GM21619 (cell line): ENCODE results near the gene CAMTA1.
"Not testable (repeated sequence)": the region's sequence is repeated elsewhere in the genome, so short reads cannot be mapped to it uniquely, and the experiment has no call there.

Experiments
- ATAC-seq: cut with Tn5 transposase; IDR thresholded peaks from one replicate; pipeline ENCODE4 v1.9.1; 2021; ENCODE audit not compliant: unreplicated experiment

The CAMTA1 gene

DNA sequence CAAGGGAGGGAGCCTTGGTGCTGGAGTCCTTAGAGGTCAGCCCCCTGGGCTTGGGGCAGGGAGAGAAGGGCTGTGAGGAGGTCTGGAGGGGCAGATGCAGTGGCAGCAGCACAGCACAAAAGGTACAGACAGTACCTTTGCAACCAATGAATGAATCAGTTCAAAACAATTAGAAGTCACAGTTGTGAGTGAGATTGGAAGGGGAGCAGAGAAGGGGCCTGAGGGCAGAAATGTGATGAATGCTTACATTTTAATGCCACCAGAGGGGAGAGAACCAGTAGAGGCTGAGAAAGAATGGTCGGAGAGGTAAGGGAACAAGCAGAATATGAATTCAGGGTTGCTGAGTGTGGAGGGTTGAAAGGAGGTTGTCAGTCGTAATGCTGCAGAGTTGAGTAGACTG, 24.2 kb downstream of the CAMTA1 start:
- ATAC-seq: no peak

DNA sequence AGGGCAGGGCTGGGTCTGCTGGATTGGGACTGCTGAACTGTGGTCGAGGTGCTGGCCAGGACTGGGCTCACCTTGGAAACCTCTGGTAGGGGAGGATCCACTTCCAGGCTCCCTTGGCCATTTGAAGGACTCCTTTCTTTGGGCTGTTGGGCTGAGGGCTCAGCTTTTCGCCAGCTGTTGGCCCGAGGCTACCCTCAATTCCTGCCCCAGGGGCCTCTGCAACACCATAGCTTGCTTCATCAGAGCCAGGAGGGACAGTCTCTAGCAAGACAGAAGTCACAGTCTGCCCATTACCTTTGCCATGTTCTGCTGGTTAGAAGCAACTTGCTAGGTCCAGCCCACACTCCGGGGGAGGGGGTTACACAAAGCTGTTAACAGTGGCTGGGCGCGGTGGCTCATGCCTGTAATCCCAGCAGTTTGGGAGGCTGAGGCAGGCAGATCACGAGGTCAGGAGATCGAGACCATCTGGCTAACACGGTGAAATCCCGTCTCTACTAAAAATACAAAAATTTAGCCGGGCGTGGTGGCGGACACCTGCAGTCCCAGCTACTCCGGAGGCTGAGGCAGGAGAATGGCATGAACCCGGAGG, 25.0 kb downstream of the CAMTA1 start:
- ATAC-seq: not testable (repeated sequence)

DNA sequence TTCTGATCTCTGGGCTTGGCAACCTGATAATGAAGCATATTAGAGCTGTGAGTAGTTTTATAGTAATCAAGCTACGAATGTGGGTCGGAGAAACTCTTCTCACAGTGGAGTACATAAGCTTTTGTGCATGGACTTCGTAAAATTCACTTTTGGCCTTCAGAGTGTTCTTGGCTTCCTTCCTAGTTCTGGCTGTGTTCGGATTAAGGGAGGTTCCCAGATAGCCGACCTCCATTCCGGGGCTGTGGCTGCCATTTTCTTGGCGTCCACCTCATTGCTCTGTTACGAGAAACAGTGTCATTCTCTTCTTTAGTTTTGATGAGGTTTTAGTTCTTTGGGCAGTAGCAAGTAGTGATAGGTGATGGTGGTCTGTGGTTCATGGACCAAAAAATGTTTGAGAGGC, 26.3 kb downstream of the CAMTA1 start:
- ATAC-seq: no peak

DNA sequence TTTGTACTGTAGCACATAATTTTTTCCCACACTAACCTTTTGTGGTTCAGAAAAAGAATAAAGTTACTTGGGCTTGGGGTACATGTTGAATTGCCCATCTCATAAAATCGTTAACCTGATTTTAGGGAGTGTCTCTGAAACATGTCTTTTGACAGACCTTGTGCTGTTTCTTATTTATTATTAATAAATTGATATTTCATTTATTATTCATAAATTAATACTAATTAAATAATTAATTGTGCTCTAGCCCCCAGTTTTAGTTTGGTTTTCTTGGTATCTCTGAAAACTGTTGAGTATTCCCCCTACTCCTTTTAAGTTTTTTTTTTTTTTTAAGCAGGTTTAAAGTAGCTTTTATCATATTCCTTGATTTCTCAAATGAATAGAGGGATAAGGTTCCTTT, 27.9 kb downstream of the CAMTA1 start:
- ATAC-seq: no peak

DNA sequence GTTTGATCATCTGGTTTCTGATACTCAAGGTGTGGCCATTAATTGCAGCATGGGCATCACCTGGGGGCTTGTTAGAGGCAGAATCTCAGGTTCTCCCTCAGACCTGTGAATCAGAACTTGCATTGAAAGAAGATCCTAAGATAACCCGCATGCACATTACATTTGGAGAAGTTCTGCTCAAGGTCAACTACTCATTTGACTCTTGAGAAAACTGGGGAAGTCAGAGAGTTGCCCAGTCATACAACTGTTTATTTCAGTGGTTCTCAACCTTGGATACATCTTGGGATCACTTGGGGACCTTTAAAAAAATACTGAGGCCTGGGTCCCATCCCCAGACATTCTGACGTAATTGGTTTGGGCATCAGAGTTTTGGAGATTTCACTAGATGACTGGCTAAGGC, 30.5 kb downstream of the CAMTA1 start:
- ATAC-seq: no peak

DNA sequence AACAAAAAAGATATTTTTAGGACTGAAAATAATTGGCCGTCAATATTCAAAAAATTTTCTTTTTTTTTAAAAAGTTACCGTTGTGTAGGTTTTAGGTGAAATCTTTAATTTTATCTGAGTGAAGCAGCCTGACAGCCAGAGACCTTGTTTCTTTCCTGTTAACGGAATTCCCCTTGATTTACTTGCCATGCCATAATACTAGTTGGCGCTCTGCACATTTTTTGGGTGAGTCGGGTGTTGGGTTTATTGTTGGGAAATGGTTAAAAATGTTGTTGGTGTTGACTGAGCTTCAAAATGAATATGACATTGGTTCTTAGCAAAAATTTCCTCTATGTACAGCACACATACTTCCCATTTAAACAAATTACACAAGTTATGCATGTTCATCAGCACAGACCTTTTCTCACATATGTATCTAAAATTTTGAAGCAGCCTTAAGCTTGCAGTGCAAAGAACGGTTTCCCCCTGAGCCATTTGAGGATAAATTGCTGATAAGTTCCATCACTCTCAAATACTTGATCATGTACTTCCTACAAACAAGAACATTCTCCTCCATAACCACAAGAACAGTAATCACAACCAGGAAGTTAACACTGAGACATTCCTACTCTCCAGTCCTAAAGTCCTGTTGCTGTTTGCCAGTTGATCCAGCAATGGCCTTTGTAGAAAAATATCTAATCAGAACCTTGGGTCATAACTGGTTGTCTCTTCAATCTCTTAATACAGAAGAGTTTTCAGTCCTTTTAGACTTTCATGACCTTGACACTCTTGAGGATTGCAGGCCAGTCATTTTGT, 34.2 kb downstream of the CAMTA1 start:
- no peak for ATAC-seq

DNA sequence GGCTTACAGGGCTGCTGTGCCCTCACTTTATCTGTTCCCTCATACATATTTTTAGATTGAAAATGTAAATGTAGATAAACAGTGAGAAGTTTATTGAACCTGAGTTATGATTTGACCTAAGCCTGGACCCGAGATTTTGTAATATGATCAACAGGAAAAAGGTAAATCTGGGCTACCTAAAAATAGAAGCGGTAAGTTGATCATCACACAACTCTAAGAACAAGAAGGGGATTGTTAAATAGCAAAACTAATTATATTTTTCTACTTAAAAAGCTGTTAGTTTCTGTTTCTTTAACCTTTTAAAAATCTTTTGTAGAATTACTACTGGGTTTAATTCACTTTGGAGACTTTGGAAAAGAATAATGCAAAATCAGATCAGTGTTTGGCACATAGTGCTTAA, 35.6 kb downstream of the CAMTA1 start:
- no peak for ATAC-seq

DNA sequence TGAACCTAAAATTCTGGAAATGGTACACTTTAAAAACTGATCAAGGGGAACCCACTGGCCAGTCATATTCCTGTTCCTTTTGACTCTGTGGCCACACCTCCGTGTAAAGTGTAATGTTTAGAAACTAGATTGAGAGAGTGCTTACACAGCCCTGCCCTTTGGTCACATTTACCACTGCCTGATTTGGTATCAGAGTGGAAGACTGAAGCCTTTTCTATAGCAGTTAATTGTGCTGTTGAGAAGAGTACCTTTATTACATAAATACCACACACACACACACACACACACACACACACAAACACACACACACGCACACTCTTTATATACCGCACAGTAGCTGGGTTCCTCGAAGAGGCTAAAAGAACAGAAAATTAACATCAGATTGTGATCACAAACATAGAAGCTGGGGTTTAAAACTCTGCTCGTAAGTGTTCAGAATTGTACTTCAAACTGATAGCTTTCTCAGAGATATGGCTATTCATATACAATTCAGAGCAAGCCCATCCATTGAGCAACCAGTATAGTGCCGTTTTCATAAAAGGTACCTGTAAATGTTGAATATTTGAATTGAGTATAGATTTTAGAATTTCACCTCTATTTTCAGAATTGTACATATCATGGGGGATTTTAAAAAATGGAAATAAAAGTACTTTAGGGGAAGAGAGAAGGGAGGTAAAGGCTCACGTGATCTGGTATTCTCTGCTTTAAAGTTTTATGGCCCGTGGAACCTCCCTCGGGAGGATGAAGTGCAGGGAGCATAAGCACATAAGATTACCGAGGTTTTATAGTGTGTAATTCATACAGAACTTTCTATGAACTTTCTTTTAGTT, 37.5 kb downstream of the CAMTA1 start:
- ATAC-seq: peak; percentile 90

DNA sequence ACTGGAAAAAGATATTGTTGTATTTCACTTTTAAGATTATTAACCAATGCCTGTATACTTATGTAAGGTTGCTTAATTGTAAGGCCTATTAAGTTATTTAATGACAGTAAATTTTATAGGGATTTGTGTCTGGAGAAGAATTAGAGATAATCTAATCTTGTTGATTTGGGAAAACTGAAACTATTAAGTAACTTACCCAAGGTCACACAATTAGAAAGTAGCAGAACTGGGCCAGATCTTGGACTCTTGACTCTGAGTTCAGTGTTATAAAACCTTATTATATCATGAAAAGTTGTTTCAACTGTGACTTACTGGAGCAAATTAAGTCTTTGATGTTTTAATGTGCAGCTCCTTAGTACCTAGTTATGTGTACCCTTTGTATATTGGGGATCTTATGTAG, 38.5 kb downstream of the CAMTA1 start:
- no peak for ATAC-seq

DNA sequence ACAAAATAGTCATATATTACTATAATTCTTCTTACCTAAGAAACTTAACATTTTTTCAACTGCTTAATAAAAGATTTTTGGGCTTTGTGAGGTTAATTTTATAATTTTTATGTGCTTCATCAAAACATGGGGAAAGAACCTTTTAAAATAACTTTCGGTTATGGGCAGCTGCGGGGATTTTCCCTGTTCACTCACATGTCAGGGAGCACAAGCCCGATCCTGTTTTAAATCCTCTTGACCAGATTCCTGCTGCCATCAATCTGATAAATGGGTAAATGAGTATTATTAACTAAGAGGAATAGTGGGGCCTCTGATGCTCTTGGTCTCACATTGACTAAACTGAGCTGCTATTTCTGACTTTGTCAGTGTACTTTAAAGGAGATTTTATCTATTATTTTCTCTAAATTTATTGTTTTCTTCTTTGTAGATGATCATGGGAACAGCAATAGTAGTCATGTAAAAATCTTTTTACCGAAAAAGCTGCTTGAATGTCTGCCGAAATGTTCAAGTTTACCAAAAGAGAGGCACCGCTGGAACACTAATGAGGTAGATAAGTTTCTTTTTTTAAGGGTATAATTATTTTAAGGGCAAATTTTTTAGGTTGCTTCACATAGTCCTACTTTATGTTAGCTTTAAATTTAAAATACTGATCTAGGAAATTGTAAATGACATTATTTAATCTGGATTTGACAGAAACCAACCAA, 39.6 kb downstream of the CAMTA1 start:
- no peak for ATAC-seq

DNA sequence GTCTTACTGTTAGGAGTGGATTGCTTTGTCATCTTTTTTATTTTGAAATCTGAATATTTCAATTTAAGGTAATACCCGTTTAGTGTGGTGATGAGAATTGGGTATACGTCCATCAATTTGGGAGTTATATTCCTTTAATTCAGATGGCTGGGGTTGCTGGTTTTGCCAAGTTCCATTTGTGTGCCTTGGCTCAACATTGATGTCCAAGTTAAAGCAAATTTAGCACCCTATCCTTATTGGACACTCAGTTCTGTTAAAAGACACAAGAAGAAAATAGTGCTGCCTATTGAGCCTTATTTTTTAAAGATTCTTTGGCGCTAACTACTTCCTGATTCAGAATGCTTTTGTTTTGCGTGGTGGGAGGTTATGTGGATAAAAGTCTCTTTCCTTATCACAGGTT, 40.6 kb downstream of the CAMTA1 start:
- no peak for ATAC-seq

DNA sequence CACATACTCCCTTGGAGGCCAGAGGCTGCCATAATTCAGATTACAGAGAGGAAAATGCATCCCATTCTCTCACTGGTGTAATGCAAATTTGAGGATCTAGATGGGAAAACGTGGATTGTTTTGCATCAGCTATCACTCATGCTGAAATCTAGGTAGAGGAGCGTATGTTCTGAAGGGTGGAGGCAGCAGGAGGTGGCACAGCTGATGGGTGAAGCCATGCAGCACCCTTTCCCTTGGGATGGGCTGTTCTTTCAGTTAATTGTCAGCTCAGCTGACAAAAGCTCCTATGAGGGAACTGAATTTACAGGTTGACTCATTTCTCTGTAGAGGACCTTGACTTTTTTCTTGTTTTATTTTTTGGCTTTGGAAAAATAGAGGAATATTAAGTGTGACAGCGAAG, 41.8 kb downstream of the CAMTA1 start:
- ATAC-seq: no peak

DNA sequence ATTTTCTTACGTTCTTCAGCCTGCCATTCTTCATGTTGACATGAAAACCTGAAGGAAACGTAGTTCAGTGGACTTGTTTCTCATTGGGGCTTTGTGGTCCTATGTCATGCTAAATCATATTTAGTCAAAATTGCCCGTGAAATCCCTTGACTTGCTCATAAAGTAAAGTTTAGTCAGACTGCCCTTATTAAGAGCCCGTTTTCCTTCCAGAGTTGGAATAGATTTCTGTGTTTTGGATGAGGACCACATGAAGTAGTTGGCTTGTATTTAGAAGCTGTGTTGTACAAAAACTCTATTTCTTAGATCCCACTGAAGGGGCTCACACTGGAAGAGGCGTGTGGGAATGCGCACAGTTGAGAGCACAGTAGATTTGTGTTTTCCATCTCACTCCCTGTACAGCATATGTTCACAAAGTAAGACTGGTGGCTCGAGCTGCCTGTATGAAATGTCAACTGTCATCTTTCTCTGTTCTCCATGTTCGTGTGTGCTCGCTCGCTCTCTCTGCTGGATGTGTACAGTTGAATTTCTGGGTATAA, 42.4 kb downstream of the CAMTA1 start:
- ATAC-seq: no peak

DNA sequence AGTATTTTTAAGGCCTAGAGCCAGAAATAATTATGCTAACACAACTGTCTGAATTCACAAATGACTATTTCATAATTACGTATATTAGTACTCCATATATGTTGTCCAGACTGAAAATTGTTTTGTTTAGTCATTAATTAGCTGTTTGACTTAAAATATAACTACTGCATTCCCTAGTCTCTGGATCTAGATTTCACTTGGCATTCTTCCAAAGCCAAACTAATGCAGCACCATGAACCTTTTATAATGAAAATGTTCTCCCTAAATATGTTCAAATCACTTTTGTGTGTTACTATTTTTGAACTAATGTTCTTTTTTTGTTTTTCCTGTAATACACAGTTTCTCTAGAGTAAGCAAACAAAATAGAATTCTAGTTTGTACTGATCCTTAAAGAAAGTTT, 46.1 kb downstream of the CAMTA1 start:
- no peak for ATAC-seq

DNA sequence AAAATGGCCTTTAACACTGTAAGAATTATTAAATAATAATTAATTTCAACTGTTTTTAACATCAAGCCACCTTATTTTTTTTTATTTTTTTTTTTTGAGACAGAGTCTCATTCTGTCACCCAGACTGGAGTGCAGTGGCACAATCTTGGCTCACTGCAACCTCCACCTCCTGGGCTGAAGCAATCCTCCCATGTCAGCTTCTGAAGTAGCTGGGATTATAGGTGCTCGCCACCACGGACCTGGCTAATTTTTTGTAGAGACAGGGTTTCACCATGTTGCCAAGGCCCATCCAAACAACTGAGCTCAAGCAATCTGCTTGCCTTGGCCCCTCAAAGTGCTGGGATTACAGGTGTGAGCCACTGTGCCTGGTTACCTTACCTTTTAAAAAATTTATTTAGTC, 46.8 kb downstream of the CAMTA1 start:
- not testable (repeated sequence) for ATAC-seq

DNA sequence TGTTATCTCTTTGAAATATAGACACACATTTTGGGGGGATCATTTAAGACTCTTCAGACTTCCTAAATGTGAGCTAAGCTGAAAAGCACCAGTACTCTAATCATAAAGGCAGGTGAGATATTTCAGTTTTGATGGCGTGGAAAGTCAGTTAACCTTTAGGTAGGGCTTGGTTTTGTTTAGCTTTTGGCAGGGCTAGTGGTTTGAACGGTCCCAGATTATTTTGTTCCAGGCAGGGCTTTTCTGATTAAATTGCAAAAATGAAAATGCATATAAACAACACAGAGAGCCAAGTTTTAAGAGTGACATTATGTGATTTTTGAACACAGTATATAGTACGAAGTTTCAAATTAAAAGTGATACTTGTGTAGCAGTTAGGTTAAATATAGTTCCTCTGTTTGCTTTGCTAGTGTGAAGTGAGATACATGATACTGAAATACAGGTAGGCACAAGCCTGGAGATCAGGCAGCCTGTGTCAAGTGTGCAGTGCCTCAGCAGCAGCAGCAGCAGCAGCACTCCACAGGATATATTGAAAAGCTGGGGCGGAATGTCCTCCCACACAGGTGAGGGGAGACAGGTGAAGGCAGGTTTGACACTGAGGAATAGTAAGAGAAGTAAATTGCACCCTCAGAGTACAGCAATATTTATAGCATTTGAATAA, 47.4 kb downstream of the CAMTA1 start:
- no peak for ATAC-seq

DNA sequence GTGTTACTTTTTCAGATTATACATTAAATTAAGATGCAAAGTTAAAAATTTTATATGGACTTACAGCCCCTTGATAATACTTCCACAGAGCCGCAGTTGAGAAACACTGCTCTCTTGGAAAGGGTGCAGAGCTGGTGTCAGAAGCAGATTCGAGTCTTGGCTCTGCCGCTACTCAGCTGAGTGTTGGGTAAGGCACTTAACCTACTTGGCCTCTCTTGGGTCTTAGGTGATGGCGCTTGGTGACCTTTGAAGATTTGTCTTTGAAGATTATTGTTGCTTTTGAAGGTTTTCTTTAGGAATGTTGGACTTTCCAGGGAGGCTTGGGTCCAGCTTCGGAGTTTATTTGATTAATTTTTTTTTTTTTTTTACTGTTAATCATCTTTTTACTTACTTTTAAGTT, 48.5 kb downstream of the CAMTA1 start:
- ATAC-seq: no peak

DNA sequence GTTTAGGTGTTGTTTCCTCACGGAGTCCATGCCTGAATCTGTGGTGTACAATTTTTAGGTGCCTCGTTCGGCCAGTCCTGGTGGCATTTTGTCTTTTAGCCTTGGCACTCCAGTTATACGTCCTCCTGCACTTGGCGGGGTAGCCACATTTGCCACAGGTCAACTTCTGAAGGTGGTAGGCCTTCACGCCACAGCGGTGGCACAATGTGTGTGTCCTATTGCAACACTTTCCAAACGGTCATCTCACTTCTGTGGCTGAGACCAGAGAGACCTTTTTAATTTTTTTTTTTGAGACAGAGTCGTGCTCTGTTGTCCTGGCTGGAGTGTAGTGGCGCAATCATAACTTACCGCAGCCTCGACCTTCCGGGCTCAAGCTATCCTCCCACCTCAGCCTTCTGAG, 49.1 kb downstream of the CAMTA1 start:
- ATAC-seq: no peak

DNA sequence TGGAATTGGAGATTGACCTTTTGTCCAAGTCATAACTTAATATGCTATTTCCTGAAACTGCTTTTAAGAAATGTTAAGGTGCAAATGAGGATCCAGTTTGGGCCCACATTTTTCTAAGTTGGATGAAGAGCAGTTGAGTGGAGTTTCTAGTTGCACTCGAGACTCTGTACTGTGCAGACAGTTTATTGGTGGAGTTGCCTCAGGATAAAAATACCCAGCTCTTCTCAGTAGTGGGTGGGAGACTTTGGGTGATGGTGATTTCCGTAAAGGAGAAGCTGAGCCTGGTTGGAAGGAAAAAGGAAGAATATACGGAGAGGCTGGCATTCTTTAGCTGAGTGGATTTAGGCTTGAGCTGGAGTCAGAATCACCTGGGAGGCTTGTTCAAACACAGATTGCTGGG, 49.9 kb downstream of the CAMTA1 start:
- no peak for ATAC-seq

DNA sequence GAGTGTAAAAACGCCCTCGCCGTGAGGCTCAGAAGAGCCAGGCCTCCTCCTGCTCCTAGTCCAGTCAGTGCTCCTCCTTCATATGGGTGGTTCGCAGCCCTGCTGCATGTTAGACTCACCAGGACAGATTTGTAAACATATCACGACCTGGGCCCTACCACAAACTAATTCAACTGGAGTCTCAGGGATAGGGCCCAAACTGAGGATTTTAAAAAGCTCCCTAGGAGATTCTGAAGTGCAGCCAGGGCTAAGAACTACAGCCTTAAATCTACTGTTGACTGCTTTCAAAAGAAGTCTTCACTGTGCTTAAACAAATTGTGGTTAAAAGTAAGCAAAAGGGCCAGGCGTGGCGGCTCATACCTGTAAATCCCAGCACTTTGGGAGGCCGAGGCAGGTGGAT, 57.0 kb downstream of the CAMTA1 start:
- ATAC-seq: no peak

DNA sequence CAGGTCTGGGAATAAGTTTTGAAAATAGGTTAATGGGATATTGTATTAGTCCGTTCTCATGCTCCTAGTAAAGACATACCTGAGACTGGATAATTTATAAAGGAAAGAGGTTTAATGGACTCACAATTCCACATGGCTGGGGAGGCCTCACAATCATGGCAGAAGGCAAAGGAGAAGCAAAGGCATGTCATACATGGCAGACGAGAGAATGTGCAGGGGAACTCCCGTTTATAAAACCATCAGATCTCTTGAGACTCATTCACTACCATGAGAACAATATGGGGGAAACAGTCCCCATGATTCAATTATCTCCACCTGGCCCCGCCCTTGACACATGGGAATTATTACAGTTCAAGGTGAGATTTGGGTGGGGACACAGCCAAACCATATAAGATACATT, 60.5 kb downstream of the CAMTA1 start:
- not testable (repeated sequence) for ATAC-seq
